ENCODE measurements around the gene GNRHR.

GRCh38 chr4:67736262-67736661 is 17.9 kb downstream of the GNRHR start:
- no peak for TF ChIP-seq CTCF (optimal IDR thresholded peaks at IDR 0.05 in 1 of 3, IDR thresholded peaks at IDR 0.05 in 1 of 3, conservative IDR thresholded peaks at IDR 0.05 in 1 of 3; ENCODE audit: extremely low read depth in 1 of 3, insufficient read depth in 2 of 3, low read length in 3 of 3)
- TF ChIP-seq EZH2 (IDR thresholded peaks at IDR 0.05; ENCODE audit: low read length), result no peak
